Measurements from ENCODE around the gene C22orf39. TPM values are rescaled to one million over a fixed set of nuclear protein-coding genes. Genes with fewer than 3 reads are reported as not detected.

Gene C22orf39
- total RNA-seq, 3 donors from 2014 or later: 46.7 to 111 (median 54.4) TPM

DNA sequence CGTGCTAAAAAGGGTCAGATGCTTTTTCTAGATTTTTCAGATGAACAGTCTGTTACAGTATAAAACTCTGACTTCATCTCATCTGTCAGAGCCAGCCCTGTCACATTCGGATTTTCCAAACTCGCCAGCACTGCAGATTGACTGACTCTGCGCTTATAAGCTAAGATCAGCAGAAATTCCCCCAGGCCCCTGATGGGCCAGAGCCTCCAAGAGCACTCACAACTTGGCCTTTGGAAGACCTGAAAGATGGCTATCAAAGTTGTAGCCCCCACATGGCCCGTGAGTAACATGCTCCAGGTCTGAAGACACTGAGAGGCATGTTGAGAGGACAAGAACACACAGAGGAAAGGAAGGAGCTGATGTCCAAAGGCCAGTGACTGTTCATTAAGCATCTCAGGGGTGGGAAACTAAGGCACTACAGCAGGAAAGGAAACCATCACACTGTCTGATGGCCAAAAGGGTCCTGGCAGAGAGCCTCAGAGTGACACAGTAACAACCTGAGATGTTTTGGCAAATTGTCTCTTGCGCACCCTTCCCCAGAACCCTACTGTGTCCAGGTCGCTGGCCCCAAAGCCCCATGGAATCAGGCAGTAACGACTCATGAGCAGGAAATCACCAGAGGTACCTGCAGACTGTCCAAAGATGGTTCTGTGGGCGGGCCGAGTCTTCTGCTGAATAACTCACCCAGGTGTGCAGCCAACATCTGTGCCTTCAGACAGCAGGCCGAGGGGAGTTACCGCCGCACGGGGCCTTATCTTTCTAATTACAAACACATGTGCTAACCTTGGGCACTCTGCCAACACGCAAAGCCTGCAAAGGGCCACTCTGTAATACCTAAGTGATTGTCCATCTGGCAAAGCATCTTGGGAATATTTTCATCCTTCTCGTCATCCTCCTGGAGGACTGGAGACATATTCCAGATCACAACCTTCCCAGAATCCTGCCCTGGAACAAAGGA lies 39.6 kb downstream of the C22orf39 start:
- Histone ChIP-seq H3K27ac (no peak overlapping the region), H3K4me3 (no peak overlapping the region), H3K36me3 (no peaks in the 10 kb centered on the region), H3K9me3 (no peaks in the 10 kb centered on the region), H3K27me3 (no peaks in the 10 kb centered on the region), H3K4me1 (no peaks in the 10 kb centered on the region)
- DNase-seq (ENCODE audit: low spot score in 2 of 2): no peak
- TF ChIP-seq, protein P1, sequence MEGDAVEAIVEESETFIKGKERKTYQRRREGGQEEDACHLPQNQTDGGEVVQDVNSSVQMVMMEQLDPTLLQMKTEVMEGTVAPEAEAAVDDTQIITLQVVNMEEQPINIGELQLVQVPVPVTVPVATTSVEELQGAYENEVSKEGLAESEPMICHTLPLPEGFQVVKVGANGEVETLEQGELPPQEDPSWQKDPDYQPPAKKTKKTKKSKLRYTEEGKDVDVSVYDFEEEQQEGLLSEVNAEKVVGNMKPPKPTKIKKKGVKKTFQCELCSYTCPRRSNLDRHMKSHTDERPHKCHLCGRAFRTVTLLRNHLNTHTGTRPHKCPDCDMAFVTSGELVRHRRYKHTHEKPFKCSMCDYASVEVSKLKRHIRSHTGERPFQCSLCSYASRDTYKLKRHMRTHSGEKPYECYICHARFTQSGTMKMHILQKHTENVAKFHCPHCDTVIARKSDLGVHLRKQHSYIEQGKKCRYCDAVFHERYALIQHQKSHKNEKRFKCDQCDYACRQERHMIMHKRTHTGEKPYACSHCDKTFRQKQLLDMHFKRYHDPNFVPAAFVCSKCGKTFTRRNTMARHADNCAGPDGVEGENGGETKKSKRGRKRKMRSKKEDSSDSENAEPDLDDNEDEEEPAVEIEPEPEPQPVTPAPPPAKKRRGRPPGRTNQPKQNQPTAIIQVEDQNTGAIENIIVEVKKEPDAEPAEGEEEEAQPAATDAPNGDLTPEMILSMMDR (IDR thresholded peaks at IDR 0.05): no peak
- TF ChIP-seq POLR2A (IDR thresholded peaks at IDR 0.05) (no peak), POLR2AphosphoS5 (IDR thresholded peaks at IDR 0.05) (no peak)
- intact Hi-C loops (cut with DNase I; ENCODE audit: low total_unique reads): no loop called here

DNA sequence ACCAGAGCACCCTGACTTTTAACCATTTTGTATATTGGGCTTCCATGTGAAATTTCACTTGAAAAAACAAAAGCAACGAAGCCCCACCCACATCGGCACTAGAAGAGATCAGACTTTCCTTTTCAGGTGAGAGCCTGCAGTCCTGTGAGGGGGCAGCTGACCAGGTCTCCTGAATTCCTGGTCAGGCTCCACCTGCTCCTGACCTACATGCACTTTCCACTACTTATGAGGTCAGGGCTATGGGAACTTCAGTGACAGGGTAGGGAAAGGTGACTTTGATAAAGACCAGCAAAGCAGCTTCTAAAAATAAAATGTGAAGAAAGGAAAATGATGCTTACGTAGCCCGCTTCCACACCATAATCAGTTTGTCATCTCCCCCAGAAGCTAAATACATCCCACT lies 40.7 kb downstream of the C22orf39 start:
- intact Hi-C loops (cut with DNase I; ENCODE audit: low total_unique reads): no loop called here
- Histone ChIP-seq H3K27ac (no peak overlapping the region), H3K4me3 (no peak overlapping the region), H3K27me3 (no peaks in the 10 kb centered on the region), H3K9me3 (no peaks in the 10 kb centered on the region), H3K36me3 (no peaks in the 10 kb centered on the region), H3K4me1 (no peaks in the 10 kb centered on the region)
- DNase-seq (ENCODE audit: low spot score in 2 of 2): no peak
- TF ChIP-seq POLR2AphosphoS5 (IDR thresholded peaks at IDR 0.05): no peak
- no peak for TF ChIP-seq POLR2A (IDR thresholded peaks at IDR 0.05)
- TF ChIP-seq, protein P1 (IDR thresholded peaks at IDR 0.05): no peak

DNA sequence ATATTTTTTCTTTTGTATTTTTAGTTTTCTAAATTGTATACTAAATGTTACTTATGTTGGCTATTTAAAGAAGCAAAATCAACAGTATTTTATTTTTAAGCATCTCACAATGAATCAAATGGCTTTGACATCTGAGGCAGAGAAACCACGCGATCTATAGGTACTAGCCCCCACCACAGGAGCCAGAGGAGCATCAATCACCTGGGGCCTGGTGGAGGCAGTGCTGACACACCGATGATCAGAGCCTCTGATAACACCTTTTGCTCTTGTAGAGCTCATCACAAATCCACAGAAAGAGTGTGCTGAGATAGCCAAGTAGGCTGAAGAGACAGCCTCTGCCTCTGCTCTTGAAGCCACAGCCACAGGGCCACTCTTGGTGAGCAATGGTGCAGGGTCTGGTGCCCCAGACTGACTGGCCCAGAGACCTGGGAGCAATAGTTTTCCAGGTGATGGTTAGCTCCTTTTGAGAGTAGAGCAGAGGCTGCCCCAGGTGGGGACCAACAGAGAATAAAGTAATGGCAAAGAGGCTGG lies 41.2 kb downstream of the C22orf39 start:
- no peaks in the 10 kb centered on the region for H3K9me3 ChIP-seq
- no peaks in the 10 kb centered on the region for H3K4me1 ChIP-seq
- no peaks in the 10 kb centered on the region for H3K27me3 ChIP-seq
- no peak overlapping the region for H3K4me3 ChIP-seq
- no peak overlapping the region for H3K27ac ChIP-seq
- intact Hi-C loops (cut with DNase I; ENCODE audit: low total_unique reads): no loop called here
- H3K36me3 ChIP-seq: no peaks in the 10 kb centered on the region
- DNase-seq (ENCODE audit: low spot score in 2 of 2): no peak
- TF ChIP-seq, protein P1 (IDR thresholded peaks at IDR 0.05): no peak
- TF ChIP-seq POLR2A (IDR thresholded peaks at IDR 0.05) (no peak), POLR2AphosphoS5 (IDR thresholded peaks at IDR 0.05) (no peak)

DNA sequence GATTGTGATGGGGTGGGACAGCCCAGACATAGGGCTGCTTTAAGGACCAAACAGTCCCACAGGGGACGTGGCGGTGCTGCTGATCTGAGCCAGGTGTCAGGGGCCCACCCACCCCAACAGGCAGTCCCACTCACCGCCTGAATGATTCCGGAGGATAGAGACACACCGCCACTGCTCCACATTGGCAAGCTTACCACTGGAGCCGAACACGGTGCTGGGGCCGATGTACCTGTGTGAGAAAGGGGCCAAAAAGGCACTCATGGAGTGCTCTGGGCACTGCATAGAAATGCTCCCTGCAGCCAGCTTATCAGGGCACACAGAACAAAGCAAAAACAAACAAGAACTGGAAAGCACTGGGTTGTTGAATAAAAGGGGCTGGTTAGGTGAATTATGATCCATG lies 41.9 kb downstream of the C22orf39 start:
- H3K27ac ChIP-seq: no peak overlapping the region
- no peak for DNase-seq (ENCODE audit: low spot score in 2 of 2)
- H3K36me3 ChIP-seq: no peaks in the 10 kb centered on the region
- H3K4me1 ChIP-seq: no peaks in the 10 kb centered on the region
- H3K4me3 ChIP-seq: no peak overlapping the region
- intact Hi-C loops (cut with DNase I; ENCODE audit: low total_unique reads): no loop called here
- no peaks in the 10 kb centered on the region for H3K9me3 ChIP-seq
- no peaks in the 10 kb centered on the region for H3K27me3 ChIP-seq
- TF ChIP-seq POLR2A (IDR thresholded peaks at IDR 0.05) (no peak), POLR2AphosphoS5 (IDR thresholded peaks at IDR 0.05) (no peak)
- TF ChIP-seq, protein P1 (IDR thresholded peaks at IDR 0.05): no peak

DNA sequence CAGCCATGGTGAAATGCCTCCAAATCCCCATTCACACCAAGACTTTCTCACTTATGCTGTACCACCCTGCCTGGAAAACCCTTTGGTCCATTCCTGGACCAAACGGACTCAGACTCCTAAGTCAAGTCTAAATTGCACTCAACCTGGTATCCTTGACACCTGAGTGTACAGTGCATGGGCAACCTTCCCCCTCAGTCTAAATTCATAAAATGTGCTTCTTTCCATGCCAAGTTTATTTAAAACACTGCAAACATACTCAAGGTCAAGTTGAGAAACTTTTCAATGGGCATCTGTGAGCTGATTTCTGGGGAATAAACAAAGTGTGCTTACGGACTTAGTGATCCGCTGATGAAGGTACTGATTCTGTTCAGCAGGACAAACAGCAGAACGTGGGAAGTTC lies 42.4 kb downstream of the C22orf39 start:
- Histone ChIP-seq H3K36me3 (no peaks in the 10 kb centered on the region), H3K27me3 (no peaks in the 10 kb centered on the region), H3K9me3 (no peaks in the 10 kb centered on the region), H3K4me1 (no peaks in the 10 kb centered on the region), H3K4me3 (no peak overlapping the region), H3K27ac (no peak overlapping the region)
- intact Hi-C loops (cut with DNase I; ENCODE audit: low total_unique reads): no loop called here
- no peak for DNase-seq (ENCODE audit: low spot score in 2 of 2)
- TF ChIP-seq, protein P1 (IDR thresholded peaks at IDR 0.05): no peak
- TF ChIP-seq POLR2A (IDR thresholded peaks at IDR 0.05) (no peak), POLR2AphosphoS5 (IDR thresholded peaks at IDR 0.05) (no peak)

Data from breast epithelium (tissue), 4 donors.